ENCODE measurements around the gene LMNTD2.

LMNTD2 gene

DNA sequence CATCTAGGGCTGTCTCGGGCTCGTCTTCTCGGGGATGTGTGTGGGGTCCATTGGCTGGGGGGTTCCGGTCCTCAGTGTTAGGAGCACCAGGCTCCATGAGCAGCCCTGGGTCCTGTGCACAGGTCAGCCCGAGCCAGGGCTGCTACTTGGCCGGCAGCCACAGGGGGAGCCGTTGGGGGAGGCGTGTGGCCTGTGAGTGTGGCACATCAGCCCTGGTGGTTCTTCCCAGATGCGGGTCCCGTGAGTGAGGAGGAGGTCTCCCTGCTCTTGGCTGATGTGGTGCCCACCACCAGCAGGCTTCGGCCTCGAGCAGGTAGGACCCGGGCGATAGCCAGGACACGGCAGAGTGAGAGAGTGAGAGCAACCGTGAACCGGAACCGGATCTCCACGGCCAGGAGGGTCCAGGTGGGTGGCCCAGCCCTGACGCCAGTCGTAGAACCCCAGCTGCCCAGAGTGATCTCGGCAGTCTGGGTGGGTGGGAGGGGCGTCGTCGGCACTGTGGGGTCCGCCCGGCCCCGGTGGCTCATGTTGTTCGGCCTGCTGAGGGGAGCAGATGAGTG is 36.7 kb upstream of the LMNTD2 start:
- no peak overlapping the region for H3K4me3 ChIP-seq (replicated peaks; ENCODE audit: low read depth, low read length)
- TF ChIP-seq, protein P1, sequence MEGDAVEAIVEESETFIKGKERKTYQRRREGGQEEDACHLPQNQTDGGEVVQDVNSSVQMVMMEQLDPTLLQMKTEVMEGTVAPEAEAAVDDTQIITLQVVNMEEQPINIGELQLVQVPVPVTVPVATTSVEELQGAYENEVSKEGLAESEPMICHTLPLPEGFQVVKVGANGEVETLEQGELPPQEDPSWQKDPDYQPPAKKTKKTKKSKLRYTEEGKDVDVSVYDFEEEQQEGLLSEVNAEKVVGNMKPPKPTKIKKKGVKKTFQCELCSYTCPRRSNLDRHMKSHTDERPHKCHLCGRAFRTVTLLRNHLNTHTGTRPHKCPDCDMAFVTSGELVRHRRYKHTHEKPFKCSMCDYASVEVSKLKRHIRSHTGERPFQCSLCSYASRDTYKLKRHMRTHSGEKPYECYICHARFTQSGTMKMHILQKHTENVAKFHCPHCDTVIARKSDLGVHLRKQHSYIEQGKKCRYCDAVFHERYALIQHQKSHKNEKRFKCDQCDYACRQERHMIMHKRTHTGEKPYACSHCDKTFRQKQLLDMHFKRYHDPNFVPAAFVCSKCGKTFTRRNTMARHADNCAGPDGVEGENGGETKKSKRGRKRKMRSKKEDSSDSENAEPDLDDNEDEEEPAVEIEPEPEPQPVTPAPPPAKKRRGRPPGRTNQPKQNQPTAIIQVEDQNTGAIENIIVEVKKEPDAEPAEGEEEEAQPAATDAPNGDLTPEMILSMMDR (IDR thresholded peaks at IDR 0.05; ENCODE audit: insufficient read depth, low read length, poor library complexity, severe bottlenecking), result peak; percentile 14
- no peak for DNase-seq (ENCODE audit: extremely low read depth, insufficient read length)
- peaks cover 47% of the 10 kb centered on the region for H3K36me3 ChIP-seq (ENCODE audit: control insufficient read depth, insufficient read depth, low read length)
- no peaks in the 10 kb centered on the region for H3K27me3 ChIP-seq (replicated peaks; ENCODE audit: control insufficient read depth, insufficient read depth, low read length)

- TF ChIP-seq, protein P1 (IDR thresholded peaks at IDR 0.05; ENCODE audit: insufficient read depth, low read length, poor library complexity, severe bottlenecking), result no peak
- no peak for DNase-seq (ENCODE audit: extremely low read depth, insufficient read length)
- H3K27me3 ChIP-seq (replicated peaks; ENCODE audit: control insufficient read depth, insufficient read depth, low read length), result no peaks in the 10 kb centered on the region
- H3K36me3 ChIP-seq (ENCODE audit: control insufficient read depth, insufficient read depth, low read length), result peaks cover 46% of the 10 kb centered on the region
- no peak overlapping the region for H3K4me3 ChIP-seq (replicated peaks; ENCODE audit: low read depth, low read length)
These were observed 35.8 kb upstream of the LMNTD2 start for GRCh38 chr11:596374-596773.

DNA sequence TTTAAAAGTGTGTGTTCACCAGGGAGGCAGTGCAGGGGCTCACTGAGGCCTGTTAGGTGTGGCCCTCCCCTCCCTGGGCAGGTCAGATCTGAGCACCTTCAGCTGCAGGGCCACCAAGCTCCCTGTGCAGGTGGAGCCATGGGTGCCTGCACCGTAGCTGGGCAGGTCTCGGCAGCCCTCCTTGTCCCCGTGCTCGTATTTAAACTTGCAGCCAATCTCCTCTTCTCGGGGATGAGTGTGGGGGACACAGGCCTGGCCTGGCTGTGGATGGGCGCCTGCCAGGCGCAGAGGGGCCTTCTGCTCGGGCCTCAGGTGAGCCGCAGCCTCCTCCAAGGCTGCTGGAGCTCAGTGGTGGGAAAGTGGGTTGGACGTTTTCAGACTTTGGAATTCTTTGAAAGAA is 34.9 kb upstream of the LMNTD2 start:
- no peak overlapping the region for H3K4me3 ChIP-seq (replicated peaks; ENCODE audit: low read depth, low read length)
- DNase-seq (ENCODE audit: extremely low read depth, insufficient read length), result no peak
- H3K36me3 ChIP-seq (ENCODE audit: control insufficient read depth, insufficient read depth, low read length), result peaks cover 47% of the 10 kb centered on the region
- H3K27me3 ChIP-seq (replicated peaks; ENCODE audit: control insufficient read depth, insufficient read depth, low read length), result no peaks in the 10 kb centered on the region
- TF ChIP-seq, protein P1 (IDR thresholded peaks at IDR 0.05; ENCODE audit: insufficient read depth, low read length, poor library complexity, severe bottlenecking), result no peak

- DNase-seq (ENCODE audit: extremely low read depth, insufficient read length), result no peak
- Histone ChIP-seq H3K36me3 (ENCODE audit: control insufficient read depth, insufficient read depth, low read length) (peaks cover 51% of the 10 kb centered on the region), H3K27me3 (replicated peaks; ENCODE audit: control insufficient read depth, insufficient read depth, low read length) (no peaks in the 10 kb centered on the region), H3K4me3 (replicated peaks; ENCODE audit: low read depth, low read length) (no peak overlapping the region)
- TF ChIP-seq, protein P1 (IDR thresholded peaks at IDR 0.05; ENCODE audit: insufficient read depth, low read length, poor library complexity, severe bottlenecking), result no peak
These were observed 32.8 kb upstream of the LMNTD2 start for GRCh38 chr11:593347-593746.

- TF ChIP-seq, protein P1 (IDR thresholded peaks at IDR 0.05; ENCODE audit: insufficient read depth, low read length, poor library complexity, severe bottlenecking), result no peak
- Histone ChIP-seq H3K27me3 (replicated peaks; ENCODE audit: control insufficient read depth, insufficient read depth, low read length) (no peaks in the 10 kb centered on the region), H3K4me3 (replicated peaks; ENCODE audit: low read depth, low read length) (no peak overlapping the region), H3K36me3 (ENCODE audit: control insufficient read depth, insufficient read depth, low read length) (peaks cover 50% of the 10 kb centered on the region)
- DNase-seq (ENCODE audit: extremely low read depth, insufficient read length), result no peak
These were observed 32.4 kb upstream of the LMNTD2 start for GRCh38 chr11:592918-593317.

DNA sequence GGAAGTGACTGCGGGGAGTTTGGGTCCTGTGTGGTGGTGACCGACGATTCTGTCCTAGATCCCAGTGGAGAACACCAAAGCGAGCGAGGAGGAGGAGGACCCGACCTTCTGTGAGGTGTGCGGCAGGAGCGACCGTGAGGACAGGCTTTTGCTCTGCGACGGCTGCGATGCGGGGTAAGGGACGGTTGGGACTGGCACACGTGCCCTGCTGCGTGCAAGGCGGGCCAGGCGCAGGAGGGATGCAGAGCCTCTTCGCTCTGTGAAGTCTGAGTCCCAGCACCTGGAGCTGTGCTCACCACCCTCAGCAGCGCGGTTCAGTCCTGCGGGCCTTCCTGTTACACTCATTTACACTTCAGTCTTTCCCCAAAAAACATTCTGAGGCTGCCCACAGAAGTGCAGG is 32.0 kb upstream of the LMNTD2 start:
- TF ChIP-seq, protein P1 (IDR thresholded peaks at IDR 0.05; ENCODE audit: insufficient read depth, low read length, poor library complexity, severe bottlenecking), result no peak
- Histone ChIP-seq H3K36me3 (ENCODE audit: control insufficient read depth, insufficient read depth, low read length) (peaks cover 49% of the 10 kb centered on the region), H3K4me3 (replicated peaks; ENCODE audit: low read depth, low read length) (no peak overlapping the region), H3K27me3 (replicated peaks; ENCODE audit: control insufficient read depth, insufficient read depth, low read length) (no peaks in the 10 kb centered on the region)
- no peak for DNase-seq (ENCODE audit: extremely low read depth, insufficient read length)

All from GM06990 (cell line).